GM19099 (cell line): ENCODE data around the gene SCN3B.

ENCODE experiments used
- POLR2A ChIP-seq: IDR thresholded peaks from 3 replicates; pipeline ENCODE4 v1.6.1; 2011; ENCODE audit warnings: low read depth; ENCODE audit not compliant: insufficient read length; ENCODE audit errors: extremely low read depth

Gene SCN3B, protein sequence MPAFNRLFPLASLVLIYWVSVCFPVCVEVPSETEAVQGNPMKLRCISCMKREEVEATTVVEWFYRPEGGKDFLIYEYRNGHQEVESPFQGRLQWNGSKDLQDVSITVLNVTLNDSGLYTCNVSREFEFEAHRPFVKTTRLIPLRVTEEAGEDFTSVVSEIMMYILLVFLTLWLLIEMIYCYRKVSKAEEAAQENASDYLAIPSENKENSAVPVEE

DNA sequence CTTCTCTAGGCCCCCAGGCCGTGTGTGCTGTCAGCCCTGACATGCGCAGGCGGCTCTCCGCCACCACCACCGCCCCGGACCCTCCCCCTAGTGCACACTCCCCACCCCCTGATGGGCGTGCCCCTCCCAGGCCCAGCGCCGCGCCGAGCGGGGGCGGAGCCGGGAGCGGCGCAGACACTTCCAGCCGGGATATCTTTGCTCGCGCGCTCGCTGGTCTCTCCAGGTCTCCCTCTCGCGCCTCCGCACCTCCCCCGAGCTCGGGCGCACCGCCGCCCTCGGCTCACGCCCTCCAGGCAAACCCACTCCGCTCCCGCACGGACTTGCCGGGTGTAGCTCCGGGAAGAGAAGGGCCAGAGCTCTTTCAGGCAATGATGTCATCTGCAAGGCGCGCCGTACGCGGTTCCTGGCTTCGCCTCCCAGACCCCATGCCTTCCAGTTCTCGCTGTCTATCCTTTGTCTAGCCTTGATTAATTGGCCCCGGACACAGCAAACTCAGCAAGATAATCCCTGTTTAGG is at the start of gene SCN3B:
Gene SCN3B, minus strand, starts transcription at position 59 of the 516 bp plus-strand sequence. CDS start 823 bp downstream, outside the sequence.
- TF ChIP-seq POLR2A, result no peak

- no peak for TF ChIP-seq POLR2A
Observed at GRCh38 chr11:123702696-123703095, 48.3 kb upstream of the SCN3B start.

- no peak for TF ChIP-seq POLR2A
Observed at GRCh38 chr11:123702139-123702538, 47.7 kb upstream of the SCN3B start.

- no peak for TF ChIP-seq POLR2A
Observed at GRCh38 chr11:123700772-123701171, 46.3 kb upstream of the SCN3B start.

- no peak for TF ChIP-seq POLR2A
Observed at GRCh38 chr11:123698546-123699127, 44.2 kb upstream of the SCN3B start.

DNA sequence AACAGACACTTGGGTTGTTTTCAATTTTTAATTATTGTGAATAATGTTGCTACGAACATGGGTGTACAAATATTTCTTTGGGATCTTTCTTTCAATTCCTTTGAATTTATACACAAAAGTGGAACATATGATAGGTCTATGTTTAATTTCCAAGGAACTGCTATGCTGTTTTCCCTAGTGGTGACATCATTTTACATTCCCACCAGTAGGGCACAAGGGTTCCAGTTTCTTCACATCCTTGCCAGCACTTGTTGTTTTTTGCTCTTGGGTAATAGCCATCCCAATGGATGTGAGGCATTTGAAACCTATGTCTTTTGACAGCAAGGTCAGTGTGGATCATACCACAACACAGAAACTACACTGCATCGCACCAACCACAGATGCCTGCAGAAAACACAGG is 41.8 kb upstream of the SCN3B start:
- no peak for TF ChIP-seq POLR2A

- TF ChIP-seq POLR2A, result no peak
Observed at GRCh38 chr11:123695231-123695630, 40.8 kb upstream of the SCN3B start.

DNA sequence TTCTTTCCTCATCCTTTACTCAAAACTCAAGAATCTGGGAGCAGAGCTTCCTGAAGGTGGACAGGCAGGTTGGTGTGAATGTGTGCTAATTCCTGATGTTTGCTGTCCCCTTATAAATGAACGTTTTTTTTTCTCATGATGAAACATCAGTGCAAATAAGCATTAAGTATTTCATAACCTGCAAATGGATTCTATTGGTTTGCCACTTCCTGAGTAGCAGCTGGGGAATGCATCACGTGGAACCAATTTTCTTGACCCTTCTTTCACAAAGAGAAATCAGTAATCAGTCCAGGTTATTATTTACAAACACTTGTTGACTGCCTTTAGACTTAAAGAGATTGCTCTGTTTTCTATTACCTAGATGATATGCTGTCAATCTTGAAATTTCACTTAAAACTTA is 40.1 kb upstream of the SCN3B start:
- TF ChIP-seq POLR2A, result no peak

GRCh38 chr11:123692961-123693360 is 38.5 kb upstream of the SCN3B start:
- no peak for TF ChIP-seq POLR2A

DNA sequence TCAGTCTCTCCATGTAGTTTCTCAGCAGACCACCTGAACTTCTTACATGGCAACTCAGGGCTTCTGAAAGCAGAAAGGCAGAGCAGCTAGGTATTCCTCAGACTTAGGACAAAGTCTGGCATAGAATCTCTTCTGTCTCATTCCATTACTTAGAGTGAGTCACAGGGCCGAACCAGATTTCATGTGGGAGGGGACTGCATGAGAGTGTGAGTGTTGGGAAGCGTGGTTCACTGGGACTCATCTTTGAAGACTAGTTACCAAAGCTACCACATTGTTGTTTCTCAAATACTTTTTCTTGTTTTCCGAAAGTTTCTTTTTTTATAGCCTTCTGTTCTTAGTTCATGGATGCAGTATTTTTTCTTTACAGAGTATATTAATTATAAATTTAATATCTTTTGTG is 36.1 kb upstream of the SCN3B start:
- no peak for TF ChIP-seq POLR2A

- no peak for TF ChIP-seq POLR2A
Observed at GRCh38 chr11:123684601-123685000, 30.2 kb upstream of the SCN3B start.

GRCh38 chr11:123683428-123684170 is 29.2 kb upstream of the SCN3B start:
- TF ChIP-seq POLR2A, result no peak

DNA sequence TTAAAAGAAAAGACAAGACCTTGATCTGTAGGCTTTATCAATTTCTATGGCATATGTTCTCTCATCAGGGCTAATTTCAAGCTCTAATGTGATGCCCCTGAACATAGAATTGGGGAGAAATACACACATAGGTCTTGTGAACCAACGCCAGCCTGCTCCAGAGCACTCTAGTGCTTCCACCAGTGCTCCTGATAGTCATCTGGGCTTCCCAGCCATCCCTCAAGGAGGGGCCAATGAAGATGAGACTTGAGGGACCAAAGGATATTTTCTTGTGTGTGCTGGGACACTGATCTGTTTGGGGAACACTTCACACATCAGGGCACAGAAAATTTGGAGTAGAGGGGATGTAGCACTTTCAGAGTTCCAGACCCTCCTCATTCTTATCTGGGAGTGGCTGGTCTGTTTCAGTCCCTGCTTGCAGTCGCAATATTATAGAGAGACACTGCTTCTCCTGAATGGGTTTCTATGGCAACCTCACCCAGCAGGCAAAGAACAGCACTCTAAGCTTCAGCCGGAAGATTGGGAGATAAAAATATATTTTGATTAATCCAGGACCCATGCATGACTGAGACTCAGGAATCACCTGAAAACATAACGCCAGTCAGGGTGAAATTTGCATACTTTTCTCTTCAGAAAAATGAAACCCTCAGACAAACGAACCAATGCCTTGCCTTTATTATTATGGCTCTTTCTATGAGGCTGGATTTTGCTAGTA is 28.4 kb upstream of the SCN3B start:
- no peak for TF ChIP-seq POLR2A

DNA sequence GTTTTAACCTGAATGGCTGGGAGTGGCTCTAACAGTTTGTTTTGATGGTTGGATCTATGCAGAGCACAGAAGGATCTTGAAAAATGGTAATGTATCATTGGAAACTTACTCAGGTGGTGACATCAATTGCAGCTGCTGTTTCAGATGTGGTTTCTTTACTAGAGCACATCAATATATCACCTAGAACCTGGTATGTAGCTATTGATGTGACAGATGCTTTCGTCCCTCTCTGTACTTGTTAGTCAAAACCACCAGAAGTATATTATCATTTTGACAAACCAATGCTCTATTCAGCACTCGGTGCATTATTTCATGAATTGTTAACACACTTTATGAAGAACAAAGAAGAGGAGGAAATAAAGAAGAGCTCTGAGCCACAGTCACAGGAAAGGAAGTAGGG is 26.6 kb upstream of the SCN3B start:
- no peak for TF ChIP-seq POLR2A

GRCh38 chr11:123678246-123678645 is 23.8 kb upstream of the SCN3B start:
- no peak for TF ChIP-seq POLR2A

DNA sequence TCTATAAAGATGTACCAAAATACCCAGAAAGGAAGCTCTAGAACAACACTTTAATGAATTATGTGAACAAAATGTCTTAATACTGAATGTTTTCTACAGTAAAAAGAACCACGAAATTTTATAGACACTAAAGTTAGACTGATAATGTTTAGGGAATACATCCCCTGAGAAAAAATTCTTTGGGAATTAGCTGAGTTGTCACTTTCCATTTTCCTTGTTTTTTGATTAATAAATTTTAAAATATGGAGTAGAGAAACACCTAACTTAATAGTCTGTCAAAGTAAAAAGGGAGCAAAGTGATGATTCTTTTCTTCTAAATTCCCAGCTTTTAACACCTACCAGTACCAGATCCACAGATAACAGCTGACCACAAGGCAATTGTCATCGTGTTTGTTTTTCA is 23.1 kb upstream of the SCN3B start:
- TF ChIP-seq POLR2A, result no peak

- no peak for TF ChIP-seq POLR2A
Observed at GRCh38 chr11:123674297-123674696, 19.9 kb upstream of the SCN3B start.
